IPS DF 19.7 (cell line): Measurements from ENCODE around the gene XKR3.
"Not testable (repeated sequence)": the region's sequence is repeated elsewhere in the genome, so short reads cannot be mapped to it uniquely, and the experiment has no call there.

Experiments
- DNase-seq: peaks from one replicate; pipeline ENCODE4 v3.0.0-alpha.2; 2013; ENCODE audit warnings: low read depth, low spot score

The XKR3 gene

DNA sequence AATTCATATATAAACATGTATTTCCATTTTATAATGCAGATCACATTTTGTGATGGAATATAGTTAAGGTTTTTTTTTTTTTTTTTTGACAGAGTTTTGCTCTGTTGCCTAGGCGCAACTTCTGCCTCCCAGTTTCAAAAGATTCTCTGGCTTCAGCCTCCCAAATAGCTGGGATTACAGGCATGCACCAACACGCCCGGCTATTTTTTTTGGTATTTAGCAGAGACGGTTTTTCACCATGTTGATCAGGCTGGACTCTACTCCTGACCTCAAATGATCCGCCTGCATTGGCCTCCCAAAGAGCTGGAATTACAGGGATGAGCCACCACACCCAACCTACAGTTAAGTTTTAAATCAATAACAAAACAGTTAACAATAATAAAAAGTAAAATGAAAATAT, 18.8 kb downstream of the XKR3 start:
- no peak for DNase-seq

GRCh38 chr22:16804882-16805281, 20.3 kb downstream of the XKR3 start:
- DNase-seq = no peak

DNA sequence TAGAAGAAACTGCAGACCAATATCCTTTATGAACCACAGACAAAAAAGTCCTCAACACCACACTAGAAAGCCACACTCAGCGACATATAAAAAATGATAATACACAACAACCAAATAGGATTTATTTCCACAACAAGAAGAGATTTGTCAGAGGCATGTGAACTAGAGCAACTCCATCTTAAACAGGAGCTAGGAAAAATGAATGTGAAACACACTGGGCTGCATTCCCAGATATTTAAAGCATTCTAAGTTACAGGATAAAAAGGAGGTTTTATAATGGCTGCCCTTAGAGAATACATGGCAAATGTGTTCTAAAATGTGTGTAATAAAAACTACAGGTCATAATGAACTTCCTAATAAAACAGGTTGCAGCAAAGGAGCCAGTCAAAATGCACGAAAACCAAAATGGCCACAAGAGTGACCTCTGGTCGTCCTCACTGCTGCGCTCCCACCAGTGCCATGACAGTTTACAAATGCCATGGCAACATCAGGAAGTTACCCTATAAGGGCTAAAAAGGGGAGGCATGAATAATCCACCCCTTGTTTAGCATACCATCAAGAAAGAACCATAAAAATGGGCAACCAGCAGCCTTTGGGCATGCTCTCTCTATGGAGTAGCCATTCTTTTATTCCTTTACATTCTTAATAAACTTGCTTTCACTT, 21.8 kb downstream of the XKR3 start:
- DNase-seq = no peak

GRCh38 chr22:16801571-16801970, 23.6 kb downstream of the XKR3 start:
- DNase-seq = no peak

- DNase-seq = no peak
Measured at GRCh38 chr22:16801088-16801487, 24.1 kb downstream of the XKR3 start.

DNA sequence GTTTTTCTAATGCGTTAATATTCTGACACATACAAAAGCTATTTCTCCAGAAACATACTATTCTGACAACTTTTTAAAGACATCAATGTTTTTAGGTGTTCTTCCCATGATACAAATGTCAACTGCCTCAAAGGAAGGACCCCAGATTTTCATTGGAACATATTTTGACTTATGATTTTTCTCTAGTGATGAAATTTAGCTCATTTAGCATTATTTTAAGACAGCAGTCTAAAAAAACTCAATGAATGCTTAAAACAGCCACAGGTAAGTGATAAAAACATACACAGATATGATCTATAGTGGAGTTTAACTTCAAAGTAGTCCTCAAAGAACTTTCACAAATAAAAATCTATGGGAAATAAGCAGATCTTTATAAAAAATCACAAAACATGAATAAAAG, 24.9 kb downstream of the XKR3 start:
- no peak for DNase-seq

DNA sequence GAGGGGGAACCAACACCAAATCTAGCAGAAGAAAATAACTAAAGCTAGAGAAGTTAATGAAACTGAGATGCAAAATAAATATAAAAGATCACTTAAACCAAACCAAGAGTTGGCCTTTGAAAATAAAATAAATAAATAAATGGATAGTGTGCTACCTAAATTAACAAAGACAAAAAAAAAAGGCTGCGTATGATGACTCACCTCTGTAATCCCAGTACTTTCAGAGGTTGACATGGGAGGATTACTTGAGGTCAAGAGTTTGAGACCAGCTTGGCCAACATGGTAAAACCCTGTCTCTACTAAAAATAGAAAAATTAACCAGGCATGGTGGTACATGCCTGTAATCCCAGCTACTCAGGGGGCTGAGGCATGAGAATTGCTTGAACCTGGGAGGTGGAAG, 29.7 kb downstream of the XKR3 start:
- DNase-seq = not testable (repeated sequence)

- no peak for DNase-seq
Measured at GRCh38 chr22:16793831-16794230, 31.4 kb downstream of the XKR3 start.

DNA sequence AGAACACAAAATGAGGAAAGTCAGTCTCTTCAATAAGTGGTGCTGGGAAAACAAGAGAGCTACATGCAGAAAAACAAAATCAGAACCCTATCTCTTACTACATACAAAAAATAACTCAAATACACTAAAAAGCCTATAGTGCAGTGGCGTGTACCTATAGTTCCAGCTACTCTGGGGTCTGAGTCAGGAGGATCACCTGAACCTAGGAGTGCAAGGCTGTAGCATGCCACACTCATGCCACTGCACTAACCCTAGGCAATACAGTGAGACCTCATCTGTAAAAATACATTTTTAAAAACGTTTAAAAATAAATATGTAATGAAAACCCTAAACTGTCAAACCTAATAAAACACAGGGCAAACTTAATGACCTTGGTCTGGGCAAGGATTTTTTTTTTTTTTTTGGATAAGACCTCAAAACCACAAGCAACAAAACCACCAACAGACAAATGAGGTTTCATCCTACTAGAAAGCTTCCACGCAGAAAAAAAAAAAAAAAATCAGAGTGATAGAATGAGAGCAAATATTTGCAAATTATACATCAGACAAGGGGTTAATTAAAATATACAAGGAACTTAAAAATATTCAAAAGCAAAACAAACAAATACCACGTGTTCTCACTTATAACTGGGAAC, 35.2 kb downstream of the XKR3 start:
- DNase-seq = no peak

DNA sequence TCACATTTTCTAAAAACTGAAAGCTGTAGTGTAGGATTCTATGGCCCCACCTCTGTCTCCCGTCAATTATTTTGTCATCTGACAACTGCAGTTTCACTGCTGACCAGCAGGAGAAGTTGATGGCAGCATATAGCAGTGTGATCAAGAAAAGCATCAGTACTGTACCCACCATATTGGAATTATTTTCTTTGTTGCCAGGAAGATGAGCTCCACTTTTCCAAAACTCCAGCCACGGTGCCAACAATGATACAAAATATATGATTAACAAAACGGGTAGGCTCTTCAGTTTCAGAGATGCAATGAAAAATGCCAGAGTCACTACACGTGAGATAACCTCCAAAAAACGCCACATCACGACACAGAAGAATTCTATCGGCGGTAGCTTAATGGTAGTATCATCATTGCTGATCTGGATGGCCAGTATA, 41.3 kb downstream of the XKR3 start:
- no peak for DNase-seq

DNA sequence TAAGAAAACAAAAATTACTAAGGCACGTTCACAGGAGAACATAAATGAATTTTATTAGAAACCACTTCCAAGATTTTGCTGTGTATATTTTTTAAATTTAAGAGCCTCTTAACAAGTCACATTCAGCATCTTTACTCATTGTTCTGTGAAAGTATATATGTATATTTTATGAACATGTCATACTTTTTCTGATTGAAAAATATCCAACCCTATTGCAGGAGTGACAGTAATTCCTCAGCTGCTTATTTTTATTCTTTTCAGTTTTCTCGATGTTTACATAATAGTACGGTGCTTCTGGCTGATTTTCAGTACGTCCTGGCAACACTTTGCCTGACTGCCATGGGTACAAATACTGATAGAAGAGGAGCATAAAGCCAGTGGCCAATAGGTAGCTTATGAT, 41.8 kb downstream of the XKR3 start:
- DNase-seq = no peak

- DNase-seq = no peak
Measured at GRCh38 chr22:16781764-16782329, 43.4 kb downstream of the XKR3 start.

DNA sequence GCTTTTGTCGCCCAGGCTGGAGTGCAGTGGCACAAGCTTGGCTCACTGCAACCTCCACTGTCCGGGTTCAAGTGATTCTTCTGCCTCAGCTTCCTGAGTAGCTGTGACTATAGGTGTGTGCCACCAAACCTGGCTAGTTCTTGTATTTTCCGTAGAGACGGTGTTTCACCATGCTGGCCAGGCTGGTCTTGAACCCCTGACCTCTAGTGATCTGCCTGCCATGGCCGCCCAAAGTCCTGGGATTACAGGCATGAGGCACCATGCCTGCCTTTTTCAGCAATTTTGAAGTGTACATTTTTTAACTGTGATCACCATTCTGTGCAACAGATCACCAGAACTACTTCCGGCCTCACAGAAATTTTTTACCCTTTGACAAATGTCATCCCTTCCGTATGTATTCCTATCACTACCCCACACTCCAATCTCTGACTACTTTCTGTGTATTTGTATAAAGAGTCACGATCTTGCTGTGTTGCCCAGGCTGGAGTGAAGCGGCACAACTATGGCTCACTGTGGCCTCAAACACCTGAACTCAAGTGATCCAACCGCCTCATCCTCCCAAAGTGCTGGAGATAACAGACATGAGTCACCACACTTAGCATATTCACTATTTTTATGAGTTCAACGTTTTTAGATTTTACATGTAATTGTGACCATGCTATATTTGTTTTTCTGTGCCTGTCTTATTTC, 44.0 kb downstream of the XKR3 start:
- no peak for DNase-seq

GRCh38 chr22:16777284-16777924, 47.8 kb downstream of the XKR3 start:
- no peak for DNase-seq

DNA sequence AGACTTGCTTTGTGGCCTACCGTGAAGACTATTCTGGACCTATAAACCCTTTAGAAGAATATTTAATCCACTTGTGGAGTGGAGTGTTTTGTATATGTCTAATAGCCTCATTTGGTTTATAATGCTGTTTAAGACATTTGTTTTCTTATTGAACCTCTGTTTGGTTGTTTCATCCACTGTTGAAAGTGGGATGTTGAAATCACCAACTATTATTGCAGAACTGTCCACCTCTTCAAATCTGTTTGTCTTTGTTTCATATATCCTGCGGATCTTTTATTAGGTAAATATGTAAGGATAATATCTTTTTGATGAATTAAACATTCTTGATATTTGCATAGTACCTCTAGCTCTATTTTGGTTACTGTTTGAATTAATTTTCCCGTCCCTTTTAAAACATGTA, 49.1 kb downstream of the XKR3 start:
- DNase-seq = no peak

DNA sequence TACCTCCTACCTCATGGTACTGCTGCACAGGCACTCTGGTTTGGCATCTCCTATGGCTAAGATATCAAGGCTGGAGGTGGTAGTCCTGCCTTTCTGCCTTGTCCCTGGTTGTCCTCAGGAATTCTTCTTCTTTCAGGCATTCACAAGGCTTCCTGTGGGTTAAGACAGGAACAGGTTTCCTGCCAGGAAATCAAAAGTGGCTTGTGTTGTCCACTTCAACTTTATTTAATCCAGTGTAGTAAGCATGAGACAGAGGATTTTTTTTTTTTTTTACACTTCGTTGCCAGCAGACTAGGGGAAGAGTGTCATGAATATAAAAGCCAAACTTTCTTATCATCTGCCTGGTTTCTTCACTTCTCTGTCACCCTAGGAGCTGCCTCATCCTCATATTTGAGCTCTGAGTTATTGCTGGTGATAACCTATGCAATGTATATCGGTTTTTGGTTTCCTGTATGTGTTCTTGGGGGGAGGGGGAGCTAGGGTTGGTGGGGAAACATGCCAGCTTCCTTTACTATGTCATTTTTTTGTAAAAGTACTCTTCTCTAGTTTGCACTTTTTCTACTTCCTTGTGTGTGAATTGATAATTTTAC, 50.2 kb downstream of the XKR3 start:
- no peak for DNase-seq

DNA sequence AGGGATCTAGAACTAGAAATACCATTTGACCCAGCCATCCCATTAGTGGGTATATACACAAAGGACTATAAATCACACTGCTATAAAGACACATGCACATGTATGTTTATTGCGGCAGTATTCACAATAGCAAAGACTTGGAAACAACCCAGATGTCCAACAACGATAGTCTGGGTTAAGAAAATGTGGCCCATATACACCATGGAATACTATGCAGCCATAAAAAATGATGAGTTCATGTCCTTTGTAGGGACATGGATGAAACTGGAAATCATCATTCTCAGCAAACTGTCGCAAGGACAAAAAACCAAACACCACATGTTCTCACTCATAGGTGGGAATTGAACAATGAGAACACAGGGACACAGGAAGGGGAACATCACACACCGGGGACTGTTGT, 53.6 kb downstream of the XKR3 start:
- DNase-seq = not testable (repeated sequence)

- not testable (repeated sequence) for DNase-seq
Measured at GRCh38 chr22:16767927-16768326, 57.3 kb downstream of the XKR3 start.

GRCh38 chr22:16762224-16762623, 63.0 kb downstream of the XKR3 start:
- DNase-seq = not testable (repeated sequence)

- not testable (repeated sequence) for DNase-seq
Measured at GRCh38 chr22:16760416-16760815, 64.8 kb downstream of the XKR3 start.

GRCh38 chr22:16749282-16749681, 75.9 kb downstream of the XKR3 start:
- not testable (repeated sequence) for DNase-seq
